ENCODE measurements around the gene WDR83.

- TF ChIP-seq CTCF (IDR thresholded peaks at IDR 0.05) (no peak), POLR2A (IDR thresholded peaks at IDR 0.05) (no peak)
Observed at GRCh38 chr19:12695096-12695495, 28.5 kb downstream of the WDR83 start.

All from esophagus squamous epithelium (tissue), 4 donors.